ENCODE measurements around the gene METTL15.

- TF ChIP-seq CTCF (conservative IDR thresholded peaks at IDR 0.05; ENCODE audit: low read length) (no peak), EZH2phosphoT487 (IDR thresholded peaks at IDR 0.05; ENCODE audit: borderline replicate concordance, low read depth, low read length) (no peak)
Measured at GRCh38 chr11:28223577-28223976, 115.4 kb downstream of the METTL15 start.
